Metanephros (tissue), 2 donors: ENCODE results near the gene EIF4ENIF1. TPM values are rescaled to one million over a fixed set of nuclear protein-coding genes. Genes with fewer than 3 reads are reported as not detected.

Experiments
- small RNA-seq: library from RNA; depleted of rRNA; stranded (forward); fragments of <200 nt; gene quantifications from one replicate; pipeline ENCODE3, GENCODE V24; 2014; ENCODE audit warnings: low replicate concordance
- total RNA-seq: library from RNA; depleted of rRNA; stranded (reverse); fragments of >200 nt; gene quantifications from one replicate; pipeline ENCODE4 v1.2.3, GENCODE V29; 2014

EIF4ENIF1 gene, protein sequence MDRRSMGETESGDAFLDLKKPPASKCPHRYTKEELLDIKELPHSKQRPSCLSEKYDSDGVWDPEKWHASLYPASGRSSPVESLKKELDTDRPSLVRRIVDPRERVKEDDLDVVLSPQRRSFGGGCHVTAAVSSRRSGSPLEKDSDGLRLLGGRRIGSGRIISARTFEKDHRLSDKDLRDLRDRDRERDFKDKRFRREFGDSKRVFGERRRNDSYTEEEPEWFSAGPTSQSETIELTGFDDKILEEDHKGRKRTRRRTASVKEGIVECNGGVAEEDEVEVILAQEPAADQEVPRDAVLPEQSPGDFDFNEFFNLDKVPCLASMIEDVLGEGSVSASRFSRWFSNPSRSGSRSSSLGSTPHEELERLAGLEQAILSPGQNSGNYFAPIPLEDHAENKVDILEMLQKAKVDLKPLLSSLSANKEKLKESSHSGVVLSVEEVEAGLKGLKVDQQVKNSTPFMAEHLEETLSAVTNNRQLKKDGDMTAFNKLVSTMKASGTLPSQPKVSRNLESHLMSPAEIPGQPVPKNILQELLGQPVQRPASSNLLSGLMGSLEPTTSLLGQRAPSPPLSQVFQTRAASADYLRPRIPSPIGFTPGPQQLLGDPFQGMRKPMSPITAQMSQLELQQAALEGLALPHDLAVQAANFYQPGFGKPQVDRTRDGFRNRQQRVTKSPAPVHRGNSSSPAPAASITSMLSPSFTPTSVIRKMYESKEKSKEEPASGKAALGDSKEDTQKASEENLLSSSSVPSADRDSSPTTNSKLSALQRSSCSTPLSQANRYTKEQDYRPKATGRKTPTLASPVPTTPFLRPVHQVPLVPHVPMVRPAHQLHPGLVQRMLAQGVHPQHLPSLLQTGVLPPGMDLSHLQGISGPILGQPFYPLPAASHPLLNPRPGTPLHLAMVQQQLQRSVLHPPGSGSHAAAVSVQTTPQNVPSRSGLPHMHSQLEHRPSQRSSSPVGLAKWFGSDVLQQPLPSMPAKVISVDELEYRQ
- total RNA-seq: 14.8 TPM

GRCh38 chr22:31489632-31490495, at the start of gene EIF4ENIF1:
TSS of gene EIF4ENIF1 (minus strand) at chr22:31489842. CDS start at chr22:31488718, 1,124 bp downstream.

DNA sequence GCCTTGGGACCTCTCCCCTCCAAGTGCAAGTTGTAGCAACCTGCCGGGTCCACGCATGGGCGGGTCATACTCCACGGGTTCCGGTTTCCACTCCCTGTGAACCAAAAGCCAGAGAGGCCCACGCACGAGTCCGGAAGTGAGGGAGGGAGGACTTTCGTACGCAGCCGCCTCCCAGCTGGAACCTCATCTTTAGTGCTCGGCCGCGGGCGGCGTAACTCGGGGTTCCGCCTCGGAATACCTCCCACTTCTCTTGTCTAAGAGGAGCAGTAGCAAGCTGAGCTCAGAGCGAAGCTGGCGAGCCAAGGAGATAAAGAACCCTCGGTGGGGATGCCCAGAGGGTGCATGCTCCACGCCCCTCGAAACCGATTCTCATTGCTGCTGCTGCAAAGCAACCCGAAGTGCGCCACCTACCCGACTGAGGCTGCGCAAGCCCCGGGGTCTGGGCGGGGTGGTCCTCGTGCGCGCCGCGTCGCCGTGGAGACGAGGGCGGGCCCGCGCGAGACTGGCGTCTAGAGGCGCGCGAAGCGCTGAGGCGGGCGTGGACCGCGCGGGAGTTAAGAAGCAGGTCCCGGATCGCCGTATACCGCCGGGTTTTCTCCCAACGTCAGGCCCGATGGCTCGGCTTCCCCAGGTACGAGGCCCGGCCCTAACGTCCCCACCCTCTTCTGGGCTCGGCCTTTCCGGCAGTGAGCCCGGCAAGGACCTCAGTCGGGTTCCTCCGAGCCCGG, 6.5 kb upstream of the EIF4ENIF1 start, which contains the start of gene SFI1:
SFI1 (plus strand) TSS at position 530 of the 728 bp plus-strand sequence. CDS start 11,749 bp downstream, outside the sequence.

DNA sequence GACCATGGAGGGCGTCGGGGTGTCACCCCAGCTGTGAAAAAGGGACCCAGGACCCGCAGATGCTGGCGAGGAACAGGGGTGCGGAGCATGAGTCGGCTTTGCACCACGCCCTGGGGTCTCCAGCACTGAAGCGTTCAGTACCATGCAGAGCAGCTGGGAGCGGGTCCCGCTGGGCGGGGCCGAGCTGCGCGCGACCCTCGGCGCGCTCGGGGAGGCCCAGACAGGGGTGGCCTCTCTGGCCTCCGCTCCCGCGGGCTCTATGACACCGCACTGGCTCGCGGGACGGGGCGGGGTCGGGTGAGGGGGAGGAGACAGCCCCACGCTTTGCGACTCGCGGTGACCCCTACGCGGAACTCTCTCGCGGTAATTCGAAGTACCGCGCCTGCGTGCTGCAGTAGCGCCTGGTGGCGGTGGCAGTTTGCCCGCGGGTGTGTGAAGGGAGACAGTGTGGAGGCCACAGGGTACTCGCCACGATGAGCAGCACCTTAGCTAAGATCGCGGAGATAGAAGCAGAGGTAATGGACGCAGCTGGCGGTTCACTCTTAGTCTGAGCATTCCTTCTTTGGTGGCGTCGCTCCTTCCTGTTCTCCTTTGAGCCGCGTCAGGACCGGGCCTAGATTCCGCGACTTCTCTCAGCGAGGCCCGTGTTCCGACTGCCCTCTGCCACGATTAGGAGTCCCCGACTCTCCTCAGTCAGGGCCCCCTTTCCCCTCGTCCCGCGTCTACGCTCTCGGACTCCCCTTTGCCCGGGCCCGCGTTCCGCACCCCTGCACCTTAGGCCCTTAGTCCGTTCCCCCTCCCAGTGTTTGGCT, 90.2 kb downstream of the EIF4ENIF1 start, which contains the start of gene DRG1:
DRG1 (plus strand) TSS at position 394 of the 812 bp plus-strand sequence; CDS start at position 474, 80 bp downstream.

Small RNA genes lying within 50 kb of the gene (small RNA-seq; reads per million reads assigned to genes)
- not detected for gene AL096701.2
- not detected for gene RNU6-28P

Other genes starting within 250 kb of the EIF4ENIF1 start
- 23.6 TPM for gene PIK3IP1, start 197.4 kb downstream of the EIF4ENIF1 start, total RNA-seq
- gene PATZ1, start 143.5 kb downstream of the EIF4ENIF1 start, total RNA-seq: 47.2 TPM
- gene DRG1, start 90.2 kb downstream of the EIF4ENIF1 start, total RNA-seq: 43.3 TPM
- gene SFI1, start 6.7 kb upstream of the EIF4ENIF1 start, total RNA-seq: 35.3 TPM
- 36.5 TPM for gene PISD, start 172.4 kb upstream of the EIF4ENIF1 start, total RNA-seq